GM10248 (cell line): ENCODE data around the gene PSME3IP1.
"Not testable (repeated sequence)": the region's sequence is repeated elsewhere in the genome, so short reads cannot be mapped to it uniquely, and the experiment has no call there.

Experiments used
- CTCF ChIA-PET: fragments of 300-600 bp; sonication (Branson Sonifier 250); formaldehyde crosslinking; extraction: SDS; loops from one replicate; lab custom pipeline; 2021; ENCODE audit warnings: antibody characterized with exemption; lab: Yijun Ruan, JAX
- POLR2A ChIA-PET: fragments of 350-650 bp; sonication (Branson Sonifier 250); formaldehyde crosslinking; extraction: SDS; loops from one replicate; lab custom pipeline; 2020; ENCODE audit warnings: antibody characterized with exemption; lab: Yijun Ruan, JAX
- DNase-seq: peaks from one replicate; pipeline ENCODE4 v3.0.0; 2012; ENCODE audit errors: extremely low spot score
- CTCF ChIP-seq: IDR thresholded peaks from 2 replicates; pipeline ENCODE4 v1.5.1; 2012; ENCODE audit warnings: mild to moderate bottlenecking, low read depth; ENCODE audit errors: extremely low read depth, missing control alignments, control extremely low read depth

PSME3IP1 gene

GRCh38 chr16:57192146-57192545 is 6.3 kb upstream of the PSME3IP1 start:
- DNase-seq: no peak
- TF ChIP-seq CTCF: no peak
- CTCF ChIA-PET: interaction anchor here (1.1 to 1.5 kb wide), 2 partner anchors 9 to 21 kb away, joined by 3 to 4 read pairs; no protein-coding TSS in a partner anchor
- POLR2A ChIA-PET: no interaction called here

- DNase-seq: no peak
- CTCF ChIA-PET: interaction anchor here (1.1 to 1.6 kb wide), 2 partner anchors 20 to 98 kb away, joined by 3 to 4 read pairs; partner anchors contain the start of gene CPNE2
- no peak for TF ChIP-seq CTCF
- POLR2A ChIA-PET: no interaction called here
Measured at GRCh38 chr16:57191056-57191571, 5.3 kb upstream of the PSME3IP1 start.

- POLR2A ChIA-PET: interaction anchor here (0.5 to 0.6 kb wide), 2 partner anchors 36 to 396 kb away, joined by 3 to 7 read pairs; no protein-coding TSS in a partner anchor
Measured at GRCh38 chr16:57190136-57190535, 4.3 kb upstream of the PSME3IP1 start.

GRCh38 chr16:57189527-57189926 is 3.7 kb upstream of the PSME3IP1 start:
- POLR2A ChIA-PET, DNase-seq: not testable (repeated sequence)
- CTCF ChIA-PET: interaction anchor here (0.7 kb wide), 1 partner anchor 97 kb away, joined by 3 read pairs; the partner anchor contains the start of gene CPNE2

More at GRCh38 chr16:57190136-57190535, 4.3 kb upstream of the PSME3IP1 start:
- DNase-seq: no peak
- CTCF ChIA-PET: interaction anchor here (0.7 to 1.6 kb wide), 2 partner anchors 97 to 98 kb away, joined by 3 to 4 read pairs; partner anchors contain the start of gene CPNE2
- TF ChIP-seq CTCF: no peak

GRCh38 chr16:57188711-57189002 is 2.8 kb upstream of the PSME3IP1 start:
- DNase-seq: no peak
- ChIA-PET POLR2A (no interaction called here), CTCF (no interaction called here)
- no peak for TF ChIP-seq CTCF

- CTCF ChIA-PET: interaction anchor here (1.1 to 1.5 kb wide), 2 partner anchors 103 to 112 kb away, joined by 3 read pairs; no protein-coding TSS in a partner anchor
- POLR2A ChIA-PET: not testable (repeated sequence)
Measured at GRCh38 chr16:57187902-57188710, 2.3 kb upstream of the PSME3IP1 start.

GRCh38 chr16:57186872-57187854 is 1.3 kb upstream of the PSME3IP1 start:
- peak; percentile 42 for DNase-seq
- CTCF ChIA-PET: interaction anchor here (1.1 to 2.1 kb wide), 3 partner anchors 94 to 113 kb away, joined by 3 to 5 read pairs (median 3); no protein-coding TSS in a partner anchor
- TF ChIP-seq CTCF: no peak
- POLR2A ChIA-PET: no interaction called here

More at GRCh38 chr16:57187902-57188710, 2.3 kb upstream of the PSME3IP1 start:
- not testable (repeated sequence) for DNase-seq
